GM21447 (cell line): ENCODE data around the gene SPNS1.
"Not testable (repeated sequence)": the region's sequence is repeated elsewhere in the genome, so short reads cannot be mapped to it uniquely, and the experiment has no call there.

Experiments used
- ATAC-seq: cut with Tn5 transposase; IDR thresholded peaks from one replicate; pipeline ENCODE4 v1.9.1; 2021; ENCODE audit not compliant: unreplicated experiment

The SPNS1 gene, protein sequence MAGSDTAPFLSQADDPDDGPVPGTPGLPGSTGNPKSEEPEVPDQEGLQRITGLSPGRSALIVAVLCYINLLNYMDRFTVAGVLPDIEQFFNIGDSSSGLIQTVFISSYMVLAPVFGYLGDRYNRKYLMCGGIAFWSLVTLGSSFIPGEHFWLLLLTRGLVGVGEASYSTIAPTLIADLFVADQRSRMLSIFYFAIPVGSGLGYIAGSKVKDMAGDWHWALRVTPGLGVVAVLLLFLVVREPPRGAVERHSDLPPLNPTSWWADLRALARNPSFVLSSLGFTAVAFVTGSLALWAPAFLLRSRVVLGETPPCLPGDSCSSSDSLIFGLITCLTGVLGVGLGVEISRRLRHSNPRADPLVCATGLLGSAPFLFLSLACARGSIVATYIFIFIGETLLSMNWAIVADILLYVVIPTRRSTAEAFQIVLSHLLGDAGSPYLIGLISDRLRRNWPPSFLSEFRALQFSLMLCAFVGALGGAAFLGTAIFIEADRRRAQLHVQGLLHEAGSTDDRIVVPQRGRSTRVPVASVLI

DNA sequence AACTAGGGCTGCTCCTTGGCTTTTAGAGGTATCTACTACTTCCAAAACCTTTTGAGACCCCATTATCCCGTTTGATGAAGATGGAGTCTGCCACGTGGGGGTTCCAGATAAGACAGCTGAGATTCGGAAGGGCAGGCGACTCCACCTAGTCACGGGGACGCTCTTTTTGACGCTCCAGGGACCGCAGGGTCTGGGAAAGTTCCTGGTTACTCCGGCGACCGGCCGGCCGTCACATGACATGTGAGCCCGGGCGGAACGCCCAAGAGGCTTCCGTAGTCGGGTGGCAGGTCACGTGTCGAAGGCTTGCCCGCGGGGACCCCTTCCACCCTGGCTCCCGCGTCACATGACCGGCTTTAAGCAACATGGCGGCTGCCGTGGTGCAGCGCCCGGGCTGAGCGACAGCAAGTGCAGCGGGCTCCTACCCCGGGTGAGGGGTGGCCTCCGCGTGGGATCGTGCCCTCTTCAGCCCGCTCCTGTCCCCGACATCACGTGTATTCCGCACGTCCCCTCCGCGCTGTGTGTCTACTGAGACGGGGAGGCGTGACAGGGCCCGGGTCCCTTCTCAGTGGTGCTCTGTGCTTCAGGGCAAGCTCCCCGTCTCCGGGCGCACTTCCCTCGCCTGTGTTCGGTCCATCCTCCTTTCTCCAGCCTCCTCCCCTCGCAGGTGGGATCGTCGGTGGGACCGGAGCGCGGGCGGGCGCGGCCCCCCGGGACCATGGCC, at the start of gene SPNS1:
TSS of gene SPNS1 (plus strand) at position 342 of the 721 bp plus-strand sequence. CDS start at position 716, 374 bp downstream.
- peak; percentile 78 for ATAC-seq

DNA sequence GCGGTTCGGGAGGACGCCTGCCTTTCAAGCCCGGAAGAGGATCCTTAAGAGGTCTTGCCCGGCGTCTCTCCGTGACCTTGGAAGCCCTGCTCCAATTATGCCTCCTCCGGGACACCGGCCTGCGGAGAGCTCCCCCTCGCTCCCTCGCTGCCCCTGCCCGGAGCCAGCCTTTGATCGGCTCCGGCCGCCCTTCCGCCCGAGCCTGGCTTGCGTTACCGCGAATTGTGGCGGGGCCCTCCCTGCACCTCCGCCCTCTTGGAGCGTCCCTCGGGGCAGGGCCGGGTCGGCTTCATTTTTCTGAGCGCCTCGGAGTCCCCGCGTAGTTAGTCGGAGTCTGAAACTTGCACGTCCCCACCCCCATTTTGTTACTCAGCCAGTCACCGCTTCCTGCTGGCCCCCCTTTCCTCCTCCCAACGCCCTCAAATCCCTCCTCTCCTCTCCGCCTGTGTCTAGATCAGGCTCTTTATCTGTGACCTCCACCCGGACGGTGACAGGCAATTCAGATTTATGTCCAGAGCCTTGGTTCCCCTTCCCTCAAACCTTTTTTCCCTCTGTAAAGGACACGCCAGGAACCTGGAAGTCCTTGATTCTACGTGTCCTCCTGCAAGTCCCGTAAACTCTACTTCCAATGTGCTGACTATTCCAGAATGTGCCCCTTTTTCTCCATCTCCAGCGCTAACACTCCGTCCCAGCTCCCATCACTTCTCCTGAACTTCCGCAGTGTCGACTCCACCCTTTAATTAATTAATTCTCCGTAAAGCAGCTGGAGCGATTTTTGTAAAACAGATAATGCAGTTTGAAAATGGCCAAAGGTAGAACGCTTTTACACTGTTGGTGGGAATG, 49.0 kb upstream of the SPNS1 start:
- ATAC-seq: peak; percentile 19

DNA sequence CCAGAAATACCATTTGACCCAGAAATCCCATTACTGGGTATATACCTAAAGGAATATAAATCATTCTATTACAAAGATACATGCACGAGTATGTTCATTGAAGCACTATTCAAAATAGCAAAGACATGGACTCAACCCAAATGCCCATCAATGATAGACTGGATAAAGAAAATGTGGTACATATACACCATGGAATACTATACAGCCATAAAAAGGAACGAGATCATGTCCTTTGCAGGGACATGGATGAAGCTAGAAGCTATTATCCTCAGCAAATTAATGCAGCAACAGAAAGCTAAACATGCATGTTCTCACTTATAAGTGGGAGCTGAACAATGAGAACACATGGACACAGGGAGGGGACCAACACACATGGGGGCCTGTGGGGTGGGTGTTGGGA, 48.3 kb upstream of the SPNS1 start:
- not testable (repeated sequence) for ATAC-seq

DNA sequence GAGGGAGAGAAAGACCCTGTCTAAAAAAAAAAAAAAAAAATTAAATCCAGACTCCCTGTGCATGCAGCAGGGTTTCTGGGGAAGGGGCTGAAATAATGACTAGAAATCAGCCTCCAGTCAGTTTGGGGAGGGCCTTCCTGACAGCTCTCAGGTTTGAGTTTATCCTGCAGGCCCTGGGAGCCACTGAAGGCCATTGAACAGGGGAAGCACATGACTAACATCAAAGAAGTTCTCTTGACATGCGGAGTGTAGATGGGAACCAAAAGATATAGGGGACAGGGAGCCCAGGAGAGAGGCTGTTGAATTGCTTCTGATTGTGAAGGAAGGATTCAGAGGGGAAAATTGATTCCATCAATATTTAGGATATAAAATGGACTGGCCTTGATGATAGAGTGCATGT, 46.8 kb upstream of the SPNS1 start:
- ATAC-seq: no peak

DNA sequence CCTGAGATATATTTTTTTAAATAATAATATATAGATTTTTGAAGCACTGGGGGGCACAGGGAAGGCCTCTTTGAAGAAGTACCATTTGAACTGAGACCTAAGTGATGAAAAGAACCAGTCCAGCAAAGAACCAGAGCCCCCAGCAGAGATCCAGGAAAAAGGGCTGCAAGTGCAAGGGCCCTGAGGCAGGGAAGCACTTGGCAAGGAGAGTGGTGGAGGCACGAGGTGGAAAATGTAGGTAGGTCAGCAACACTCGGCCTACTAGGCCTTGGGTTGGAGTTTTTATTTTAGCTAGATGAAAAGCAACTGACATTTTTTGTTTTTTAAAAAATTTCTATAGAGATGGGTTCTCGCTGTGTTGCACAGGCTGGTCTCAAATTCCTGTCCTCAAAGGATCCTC, 44.4 kb upstream of the SPNS1 start:
- no peak for ATAC-seq

DNA sequence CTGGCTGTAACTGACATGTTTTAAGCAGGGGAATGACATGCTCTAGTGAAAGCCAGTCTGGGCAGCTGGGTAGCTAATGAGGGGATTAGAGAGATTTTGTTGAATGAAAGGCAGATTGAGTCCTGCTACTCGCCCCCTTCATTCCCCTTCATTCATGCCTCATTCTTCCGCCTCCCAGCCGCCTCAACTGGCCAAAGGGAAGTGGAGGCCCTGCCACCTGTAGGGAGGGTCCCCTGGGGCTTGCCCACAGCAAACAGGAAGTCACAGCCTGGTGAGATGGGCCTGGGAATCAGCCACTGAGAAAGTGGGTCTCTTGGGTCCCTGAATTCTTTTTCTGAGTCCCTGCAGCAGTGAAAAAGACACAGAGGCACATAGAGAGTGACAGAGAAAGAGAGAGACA, 43.9 kb upstream of the SPNS1 start:
- ATAC-seq: no peak

DNA sequence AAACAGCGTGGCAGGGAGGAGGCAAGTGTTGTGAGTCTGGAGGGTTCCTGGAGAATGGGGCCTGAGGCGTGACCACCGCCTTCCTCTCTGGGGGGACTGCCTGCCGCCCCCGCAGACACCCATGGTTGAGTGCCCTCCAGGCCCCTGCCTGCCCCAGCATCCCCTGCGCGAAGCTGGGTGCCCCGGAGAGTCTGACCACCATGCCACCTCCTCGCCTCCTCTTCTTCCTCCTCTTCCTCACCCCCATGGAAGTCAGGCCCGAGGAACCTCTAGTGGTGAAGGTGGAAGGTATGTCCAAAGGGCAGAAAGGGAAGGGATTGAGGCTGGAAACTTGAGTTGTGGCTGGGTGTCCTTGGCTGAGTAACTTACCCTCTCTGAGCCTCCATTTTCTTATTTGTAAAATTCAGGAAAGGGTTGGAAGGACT, 42.8 kb upstream of the SPNS1 start, which contains the start of gene CD19:
TSS of gene CD19 (plus strand) at position 171 of the 425 bp plus-strand sequence. CDS start at position 201, 30 bp downstream.
- no peak for ATAC-seq

DNA sequence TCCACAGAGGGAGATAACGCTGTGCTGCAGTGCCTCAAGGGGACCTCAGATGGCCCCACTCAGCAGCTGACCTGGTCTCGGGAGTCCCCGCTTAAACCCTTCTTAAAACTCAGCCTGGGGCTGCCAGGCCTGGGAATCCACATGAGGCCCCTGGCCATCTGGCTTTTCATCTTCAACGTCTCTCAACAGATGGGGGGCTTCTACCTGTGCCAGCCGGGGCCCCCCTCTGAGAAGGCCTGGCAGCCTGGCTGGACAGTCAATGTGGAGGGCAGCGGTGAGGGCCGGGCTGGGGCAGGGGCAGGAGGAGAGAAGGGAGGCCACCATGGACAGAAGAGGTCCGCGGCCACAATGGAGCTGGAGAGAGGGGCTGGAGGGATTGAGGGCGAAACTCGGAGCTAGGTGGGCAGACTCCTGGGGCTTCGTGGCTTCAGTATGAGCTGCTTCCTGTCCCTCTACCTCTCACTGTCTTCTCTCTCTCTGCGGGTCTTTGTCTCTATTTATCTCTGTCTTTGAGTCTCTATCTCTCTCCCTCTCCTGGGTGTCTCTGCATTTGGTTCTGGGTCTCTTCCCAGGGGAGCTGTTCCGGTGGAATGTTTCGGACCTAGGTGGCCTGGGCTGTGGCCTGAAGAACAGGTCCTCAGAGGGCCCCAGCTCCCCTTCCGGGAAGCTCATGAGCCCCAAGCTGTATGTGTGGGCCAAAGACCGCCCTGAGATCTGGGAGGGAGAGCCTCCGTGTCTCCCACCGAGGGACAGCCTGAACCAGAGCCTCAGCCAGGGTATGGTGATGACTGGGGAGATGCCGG, 42.0 kb upstream of the SPNS1 start:
- ATAC-seq: no peak

DNA sequence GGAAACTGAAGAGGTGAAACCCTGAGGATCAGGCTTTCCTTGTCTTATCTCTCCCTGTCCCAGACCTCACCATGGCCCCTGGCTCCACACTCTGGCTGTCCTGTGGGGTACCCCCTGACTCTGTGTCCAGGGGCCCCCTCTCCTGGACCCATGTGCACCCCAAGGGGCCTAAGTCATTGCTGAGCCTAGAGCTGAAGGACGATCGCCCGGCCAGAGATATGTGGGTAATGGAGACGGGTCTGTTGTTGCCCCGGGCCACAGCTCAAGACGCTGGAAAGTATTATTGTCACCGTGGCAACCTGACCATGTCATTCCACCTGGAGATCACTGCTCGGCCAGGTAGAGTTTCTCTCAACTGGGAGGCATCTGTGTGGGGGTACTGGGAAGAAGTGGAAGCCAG, 41.4 kb upstream of the SPNS1 start:
- no peak for ATAC-seq

DNA sequence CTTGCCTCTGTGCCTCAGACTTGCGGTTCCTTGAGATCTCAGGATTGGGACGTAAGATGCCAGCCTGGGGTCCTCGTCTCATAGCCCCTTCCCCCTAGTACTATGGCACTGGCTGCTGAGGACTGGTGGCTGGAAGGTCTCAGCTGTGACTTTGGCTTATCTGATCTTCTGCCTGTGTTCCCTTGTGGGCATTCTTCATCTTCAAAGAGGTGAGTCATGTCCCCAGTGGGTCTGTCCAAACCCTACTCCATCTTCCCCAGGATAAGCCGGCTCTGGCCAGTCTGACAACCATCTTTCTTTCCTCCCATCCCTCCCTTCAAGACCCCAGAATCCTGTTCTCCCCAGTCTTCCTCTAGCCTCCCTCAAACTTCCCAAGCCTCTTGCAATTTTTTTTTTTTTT, 39.2 kb upstream of the SPNS1 start:
- no peak for ATAC-seq

DNA sequence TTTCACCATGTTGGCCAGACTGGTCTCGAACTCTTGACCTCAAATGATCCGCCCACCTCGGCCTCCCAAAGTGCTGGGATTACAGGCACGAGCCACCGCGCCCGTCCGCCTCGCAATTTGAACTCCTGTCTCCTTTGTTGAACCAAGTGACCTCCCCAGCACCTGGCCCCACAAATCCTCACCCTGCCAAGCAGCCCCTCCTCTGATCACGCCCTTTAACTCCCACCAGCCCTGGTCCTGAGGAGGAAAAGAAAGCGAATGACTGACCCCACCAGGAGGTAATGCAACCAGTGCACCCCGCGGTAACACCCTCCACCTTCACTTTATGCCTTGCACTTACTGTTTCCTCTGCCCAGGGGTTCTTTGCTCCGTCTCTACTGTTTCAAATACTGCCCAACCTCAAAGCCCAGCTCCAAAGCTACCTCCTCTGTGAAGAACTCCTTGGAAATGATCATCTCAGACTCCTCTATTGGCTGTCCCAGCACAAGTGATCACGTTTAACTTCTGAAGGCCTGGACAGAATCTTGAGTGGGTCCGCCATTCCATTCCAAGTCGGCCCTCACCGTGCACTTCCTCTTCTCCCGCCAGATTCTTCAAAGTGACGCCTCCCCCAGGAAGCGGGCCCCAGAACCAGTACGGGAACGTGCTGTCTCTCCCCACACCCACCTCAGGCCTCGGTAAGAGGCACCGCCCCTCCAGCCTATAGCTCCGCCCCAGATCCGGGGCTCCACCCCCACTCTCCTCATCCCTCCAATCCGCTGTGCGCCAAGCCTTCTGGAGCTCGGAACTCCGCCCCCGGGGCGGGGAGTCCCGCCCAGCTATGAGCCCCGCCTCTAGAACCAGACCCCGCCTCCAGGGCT, 38.4 kb upstream of the SPNS1 start:
- peak; percentile 71 for ATAC-seq

DNA sequence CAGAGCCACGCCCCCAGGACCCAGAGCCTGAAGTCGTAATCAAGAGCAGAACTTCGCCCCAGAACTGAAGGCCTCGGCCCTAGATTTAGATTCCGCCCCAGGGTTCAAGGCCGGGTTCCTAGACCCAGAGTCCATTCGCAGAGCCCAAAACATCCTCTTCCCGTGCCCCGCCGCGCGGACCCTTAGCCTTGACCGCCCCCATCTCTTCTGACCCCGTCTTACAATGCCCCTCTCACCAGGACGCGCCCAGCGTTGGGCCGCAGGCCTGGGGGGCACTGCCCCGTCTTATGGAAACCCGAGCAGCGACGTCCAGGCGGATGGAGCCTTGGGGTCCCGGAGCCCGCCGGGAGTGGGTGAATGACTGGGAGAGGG, 37.8 kb upstream of the SPNS1 start:
- no peak for ATAC-seq

DNA sequence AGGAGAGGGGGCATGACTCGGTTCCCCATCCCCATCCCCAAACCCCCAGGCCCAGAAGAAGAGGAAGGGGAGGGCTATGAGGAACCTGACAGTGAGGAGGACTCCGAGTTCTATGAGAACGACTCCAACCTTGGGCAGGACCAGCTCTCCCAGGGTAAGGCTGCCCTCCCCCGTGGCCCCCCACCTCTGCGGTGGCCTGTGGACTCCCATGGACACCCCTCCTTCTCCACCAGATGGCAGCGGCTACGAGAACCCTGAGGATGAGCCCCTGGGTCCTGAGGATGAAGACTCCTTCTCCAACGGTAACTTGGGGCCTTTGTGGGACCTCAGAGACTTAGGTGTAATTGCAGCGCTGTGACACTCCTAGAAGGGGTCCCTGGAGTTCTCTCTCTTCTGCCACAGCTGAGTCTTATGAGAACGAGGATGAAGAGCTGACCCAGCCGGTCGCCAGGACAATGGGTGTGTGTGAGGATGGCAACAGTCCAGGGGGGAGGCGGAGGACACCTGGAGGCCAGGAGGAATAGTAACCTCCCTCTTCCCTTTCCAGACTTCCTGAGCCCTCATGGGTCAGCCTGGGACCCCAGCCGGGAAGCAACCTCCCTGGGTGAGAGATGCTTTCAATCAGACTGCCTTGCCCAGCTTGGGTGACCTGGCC, 37.2 kb upstream of the SPNS1 start:
- no peak for ATAC-seq

DNA sequence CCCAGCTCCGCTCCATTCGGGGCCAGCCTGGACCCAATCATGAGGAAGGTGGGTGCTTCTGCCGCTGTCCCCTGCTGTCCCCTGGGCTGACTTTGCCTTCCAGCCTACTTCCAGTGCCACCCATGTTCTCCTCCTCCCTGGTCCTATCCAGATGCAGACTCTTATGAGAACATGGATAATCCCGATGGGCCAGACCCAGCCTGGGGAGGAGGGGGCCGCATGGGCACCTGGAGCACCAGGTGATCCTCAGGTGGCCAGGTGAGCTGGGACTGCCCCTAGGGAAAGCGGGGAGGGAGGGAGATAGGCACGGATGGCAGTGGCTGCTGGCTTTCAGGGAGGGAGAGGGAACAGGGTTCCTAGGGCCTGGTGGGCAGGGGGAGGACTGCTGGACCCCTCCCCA, 35.9 kb upstream of the SPNS1 start:
- ATAC-seq: no peak

DNA sequence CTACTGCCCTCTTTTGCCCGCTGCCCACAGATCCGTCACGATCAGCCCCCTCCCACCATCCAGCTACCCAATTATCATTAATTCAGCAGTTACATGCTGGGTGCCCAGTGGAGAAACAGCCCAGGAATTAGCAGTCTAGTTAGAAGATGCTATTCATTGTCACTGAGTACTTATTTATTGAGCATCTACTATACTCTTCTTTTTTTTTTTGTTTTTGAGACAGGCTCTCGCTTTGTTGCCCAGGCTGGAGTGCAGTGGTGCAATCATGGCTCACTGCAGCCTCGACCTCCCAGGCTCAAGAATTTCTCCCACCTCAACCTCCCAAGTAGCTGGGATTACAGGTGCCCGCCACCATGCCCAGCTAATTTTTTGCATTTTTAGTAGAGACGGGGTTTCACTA, 34.8 kb upstream of the SPNS1 start:
- not testable (repeated sequence) for ATAC-seq

DNA sequence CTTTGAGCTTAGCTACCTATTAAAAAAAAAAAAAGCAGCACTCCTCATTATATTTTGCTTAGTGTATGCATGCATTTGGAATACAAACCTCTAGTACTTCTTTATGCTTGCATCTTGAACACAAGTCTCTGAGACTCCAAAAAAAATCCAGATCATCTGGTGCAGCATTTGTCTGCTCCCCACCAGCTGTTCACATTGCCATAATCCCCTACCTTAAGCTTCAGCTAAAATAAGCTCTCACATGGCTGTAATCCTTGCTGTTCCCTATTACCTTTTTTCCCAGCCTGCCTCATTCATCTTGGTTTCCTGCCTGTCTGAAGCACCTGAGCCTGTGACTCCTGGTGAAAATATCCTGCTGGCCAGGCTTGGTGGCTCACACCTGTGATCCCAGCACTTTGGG, 31.3 kb upstream of the SPNS1 start:
- no peak for ATAC-seq

DNA sequence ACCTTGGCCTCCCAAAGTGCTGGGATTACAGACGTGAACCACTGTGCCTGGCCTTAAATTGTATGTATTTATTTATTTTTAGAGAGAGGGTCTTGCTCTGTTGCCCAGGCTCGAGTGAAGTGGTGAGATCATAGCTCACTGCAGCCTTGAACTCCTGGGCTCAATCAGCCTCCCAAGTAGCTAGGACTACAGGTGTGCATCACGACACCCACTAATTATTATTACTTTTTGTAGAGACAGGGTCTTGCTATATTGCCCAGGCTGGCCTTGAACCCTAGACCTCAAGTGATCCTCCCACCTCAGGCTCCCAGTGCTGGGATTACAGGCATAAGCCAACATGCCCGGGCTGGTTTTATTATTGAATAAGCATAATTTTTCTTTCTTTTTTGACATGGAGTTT, 27.9 kb upstream of the SPNS1 start:
- no peak for ATAC-seq

DNA sequence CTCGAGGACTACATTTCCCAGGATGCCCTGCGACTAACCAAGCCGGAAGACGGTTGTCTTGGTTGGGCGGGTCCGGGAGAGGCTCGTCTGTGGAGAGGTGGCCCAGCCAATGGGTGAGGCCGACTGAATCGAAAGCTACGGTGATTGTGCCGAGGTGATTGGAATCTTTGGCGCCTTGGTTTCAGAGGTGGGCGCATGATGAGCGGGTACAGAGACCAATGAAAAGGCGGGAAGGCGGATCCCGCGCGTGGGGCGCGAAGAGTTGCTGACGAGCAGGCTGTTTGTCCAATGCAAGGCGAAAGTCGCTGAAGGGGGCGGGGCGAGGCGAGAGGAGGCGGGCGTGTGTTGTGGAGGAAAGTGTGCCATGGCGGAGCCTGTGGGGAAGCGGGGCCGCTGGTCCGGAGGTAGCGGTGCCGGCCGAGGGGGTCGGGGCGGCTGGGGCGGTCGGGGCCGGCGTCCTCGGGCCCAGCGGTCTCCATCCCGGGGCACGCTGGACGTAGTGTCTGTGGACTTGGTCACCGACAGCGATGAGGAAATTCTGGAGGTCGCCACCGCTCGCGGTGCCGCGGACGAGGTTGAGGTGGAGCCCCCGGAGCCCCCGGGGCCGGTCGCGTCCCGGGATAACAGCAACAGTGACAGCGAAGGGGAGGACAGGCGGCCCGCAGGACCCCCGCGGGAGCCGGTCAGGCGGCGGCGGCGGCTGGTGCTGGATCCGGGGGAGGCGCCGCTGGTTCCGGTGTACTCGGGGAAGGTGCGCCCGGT, 23.7 kb upstream of the SPNS1 start, which contains the start of gene NFATC2IP:
TSS of gene NFATC2IP (plus strand) at position 290 of the 762 bp plus-strand sequence. CDS start at position 365, 75 bp downstream.
- ATAC-seq: peak; percentile 94
